Non-pigmented ciliary epithelial cell (primary cell): ENCODE results near the gene TPD52L1.

ENCODE experiments used
- DNase-seq: peaks from one replicate; pipeline ENCODE4 v3.0.0-alpha.2; 2010; ENCODE audit warnings: low read depth

Gene TPD52L1

GRCh38 chr6:125307150-125307838 is 153.7 kb downstream of the TPD52L1 start:
- no peak for DNase-seq

DNA sequence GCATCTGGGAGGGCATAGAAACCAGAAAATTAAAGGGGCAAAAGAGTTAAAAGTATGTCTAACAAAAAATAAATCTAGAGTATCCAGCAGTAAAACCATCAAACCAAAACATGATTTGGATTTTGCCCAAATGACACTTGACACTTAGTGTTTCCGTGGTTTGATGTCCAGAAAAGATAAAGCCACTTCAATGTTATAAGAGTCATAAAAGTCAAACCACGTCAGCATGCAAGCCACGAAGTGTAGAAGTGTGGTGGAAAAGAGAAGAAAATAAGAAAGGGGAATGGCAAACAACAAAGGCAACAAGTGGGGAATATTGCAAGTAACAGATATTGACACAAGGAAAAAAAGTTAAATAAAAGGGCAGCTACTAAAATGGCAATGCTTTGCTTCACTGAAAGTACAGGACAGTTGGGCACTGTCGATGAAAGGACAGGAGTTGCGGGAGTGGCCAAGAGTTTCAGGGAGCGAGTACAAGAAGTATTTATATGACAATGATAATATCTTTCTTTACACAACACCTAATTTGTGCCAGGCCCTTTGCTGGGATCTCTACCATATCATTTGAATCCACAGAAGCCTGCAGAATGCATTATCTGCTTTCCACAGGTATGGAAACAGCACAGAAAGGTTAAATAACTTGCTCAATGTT is 154.5 kb downstream of the TPD52L1 start:
- DNase-seq: no peak

- no peak for DNase-seq
Observed at GRCh38 chr6:125310994-125311649, 157.5 kb downstream of the TPD52L1 start.

DNA sequence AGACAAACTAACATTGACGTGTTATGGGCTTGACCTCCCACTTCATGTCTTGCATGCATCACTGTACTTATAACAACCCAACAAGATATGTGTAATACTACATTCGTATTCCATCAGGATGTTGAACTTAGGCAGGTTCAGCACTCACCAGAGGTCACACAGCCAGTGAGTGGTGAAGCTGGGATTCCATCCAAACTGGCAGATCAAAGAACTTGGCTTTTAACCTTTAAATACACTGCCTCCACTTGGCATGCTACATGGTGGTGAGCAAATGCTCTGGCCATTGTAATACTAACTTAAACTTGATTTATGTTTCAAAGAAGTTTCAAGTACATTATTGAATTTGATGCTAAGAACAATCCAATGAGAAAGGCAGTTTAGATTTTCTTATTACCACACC is 158.9 kb downstream of the TPD52L1 start:
- no peak for DNase-seq

DNA sequence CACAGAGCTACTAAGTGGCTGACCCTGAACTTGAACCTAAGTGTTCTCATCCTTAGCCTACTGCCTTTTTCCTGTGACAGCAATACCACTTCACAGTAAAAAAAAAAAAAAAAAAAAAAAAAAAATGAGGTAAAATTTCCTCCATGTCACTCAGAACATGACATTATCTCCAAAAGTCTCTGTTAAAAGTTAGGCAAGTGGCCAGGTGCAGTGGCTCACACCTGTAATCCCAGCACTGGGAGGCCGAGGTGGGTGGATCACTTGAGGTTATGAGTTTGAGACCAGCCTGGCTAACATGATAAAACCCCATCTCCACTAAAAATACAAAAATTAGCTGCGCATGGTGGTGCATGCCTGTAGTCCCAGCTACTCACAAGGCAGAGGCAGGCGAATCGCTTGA is 159.4 kb downstream of the TPD52L1 start:
- DNase-seq: no peak
